ENCODE measurements around the gene LCN2.

LCN2 gene

GRCh38 chr9:128105538-128106175 lies 43.6 kb upstream of the LCN2 start:
- no peak for TF ChIP-seq FOXP2 (optimal IDR thresholded peaks at IDR 0.05; ENCODE audit: borderline replicate concordance, extremely low read depth, extremely low read length, insufficient read depth)
- TF ChIP-seq TAF1 (IDR thresholded peaks at IDR 0.05; ENCODE audit: borderline replicate concordance, insufficient read depth, low read length): no peak

- no peak for TF ChIP-seq FOXP2 (optimal IDR thresholded peaks at IDR 0.05; ENCODE audit: borderline replicate concordance, extremely low read depth, extremely low read length, insufficient read depth)
- TF ChIP-seq SIN3A (IDR thresholded peaks at IDR 0.05; ENCODE audit: borderline replicate concordance, insufficient read depth, low read length): no peak
- no peak for TF ChIP-seq REST (IDR thresholded peaks at IDR 0.05; ENCODE audit: insufficient read depth in 1 of 2, low read depth in 2 of 2, low read length in 2 of 2)
- TF ChIP-seq TAF1 (IDR thresholded peaks at IDR 0.05; ENCODE audit: borderline replicate concordance, insufficient read depth, low read length): no peak
- no peak for TF ChIP-seq POLR2AphosphoS5 (IDR thresholded peaks at IDR 0.05; ENCODE audit: low read depth, low read length)
Measured at GRCh38 chr9:128106181-128106939, 42.9 kb upstream of the LCN2 start.

DNA sequence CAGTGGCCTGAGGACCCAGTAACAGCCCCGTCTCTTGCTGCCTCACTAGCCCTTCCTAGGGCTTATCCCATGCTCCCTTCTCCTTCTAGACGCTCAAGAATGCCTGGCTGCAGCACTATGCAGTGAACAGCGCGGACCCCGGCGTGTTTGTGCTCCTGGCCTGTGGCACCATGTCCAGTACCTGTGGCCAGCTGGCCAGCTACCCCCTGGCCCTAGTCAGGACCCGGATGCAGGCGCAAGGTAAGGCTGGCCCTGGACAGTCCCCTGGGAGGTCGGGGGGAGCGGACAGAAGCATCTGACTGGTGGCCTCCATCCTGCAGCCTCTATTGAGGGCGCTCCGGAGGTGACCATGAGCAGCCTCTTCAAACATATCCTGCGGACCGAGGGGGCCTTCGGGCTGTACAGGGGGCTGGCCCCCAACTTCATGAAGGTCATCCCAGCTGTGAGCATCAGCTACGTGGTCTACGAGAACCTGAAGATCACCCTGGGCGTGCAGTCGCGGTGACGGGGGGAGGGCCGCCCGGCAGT lies 42.2 kb upstream of the LCN2 start:
- no peak for TF ChIP-seq SIN3A (IDR thresholded peaks at IDR 0.05; ENCODE audit: borderline replicate concordance, insufficient read depth, low read length)
- no peak for TF ChIP-seq FOXP2 (optimal IDR thresholded peaks at IDR 0.05; ENCODE audit: borderline replicate concordance, extremely low read depth, extremely low read length, insufficient read depth)
- TF ChIP-seq POLR2AphosphoS5 (IDR thresholded peaks at IDR 0.05; ENCODE audit: low read depth, low read length): no peak
- no peak for TF ChIP-seq TAF1 (IDR thresholded peaks at IDR 0.05; ENCODE audit: borderline replicate concordance, insufficient read depth, low read length)
- no peak for TF ChIP-seq REST (IDR thresholded peaks at IDR 0.05; ENCODE audit: insufficient read depth in 1 of 2, low read depth in 2 of 2, low read length in 2 of 2)

DNA sequence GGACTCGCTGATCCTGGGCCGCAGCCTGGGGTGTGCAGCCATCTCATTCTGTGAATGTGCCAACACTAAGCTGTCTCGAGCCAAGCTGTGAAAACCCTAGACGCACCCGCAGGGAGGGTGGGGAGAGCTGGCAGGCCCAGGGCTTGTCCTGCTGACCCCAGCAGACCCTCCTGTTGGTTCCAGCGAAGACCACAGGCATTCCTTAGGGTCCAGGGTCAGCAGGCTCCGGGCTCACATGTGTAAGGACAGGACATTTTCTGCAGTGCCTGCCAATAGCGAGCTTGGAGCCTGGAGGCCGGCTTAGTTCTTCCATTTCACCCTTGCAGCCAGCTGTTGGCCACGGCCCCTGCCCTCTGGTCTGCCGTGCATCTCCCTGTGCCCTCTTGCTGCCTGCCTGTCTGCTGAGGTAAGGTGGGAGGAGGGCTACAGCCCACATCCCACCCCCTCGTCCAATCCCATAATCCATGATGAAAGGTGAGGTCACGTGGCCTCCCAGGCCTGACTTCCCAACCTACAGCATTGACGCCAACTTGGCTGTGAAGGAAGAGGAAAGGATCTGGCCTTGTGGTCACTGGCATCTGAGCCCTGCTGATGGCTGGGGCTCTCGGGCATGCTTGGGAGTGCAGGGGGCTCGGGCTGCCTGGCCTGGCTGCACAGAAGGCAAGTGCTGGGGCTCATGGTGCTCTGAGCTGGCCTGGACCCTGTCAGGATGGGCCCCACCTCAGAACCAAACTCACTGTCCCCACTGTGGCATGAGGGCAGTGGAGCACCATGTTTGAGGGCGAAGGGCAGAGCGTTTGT lies 41.6 kb upstream of the LCN2 start:
- TF ChIP-seq TAF1 (IDR thresholded peaks at IDR 0.05; ENCODE audit: borderline replicate concordance, insufficient read depth, low read length) (no peak), REST (IDR thresholded peaks at IDR 0.05; ENCODE audit: insufficient read depth in 1 of 2, low read depth in 2 of 2, low read length in 2 of 2) (no peak), POLR2AphosphoS5 (IDR thresholded peaks at IDR 0.05; ENCODE audit: low read depth, low read length) (no peak), FOXP2 (optimal IDR thresholded peaks at IDR 0.05; ENCODE audit: borderline replicate concordance, extremely low read depth, extremely low read length, insufficient read depth) (no peak), SIN3A (IDR thresholded peaks at IDR 0.05; ENCODE audit: borderline replicate concordance, insufficient read depth, low read length) (no peak)
